Heart left ventricle (tissue), 13 donors: Measurements from ENCODE around the gene PLPPR5.

Experiments used
- CTCF ChIP-seq, 12 donors: fragments of 200-600 bp; sonication (generic) in 4 of 12; IDR thresholded peaks; one replicate each; pipeline versions ENCODE4 v1.5.0 to v1.8.0; 2018 to 2022; ENCODE audit warnings: antibody characterized with exemption in 12 of 12, mild to moderate bottlenecking in 5 of 12
- POLR2A ChIP-seq, 2 donors: fragments of 450-650 bp; IDR thresholded peaks; one replicate each; pipeline ENCODE4 v1.6.1; 2017; ENCODE audit warnings: antibody characterized with exemption in 2 of 2, mild to moderate bottlenecking in 2 of 2, moderate library complexity in 2 of 2
- donor health status: ischemic (EF 13 %, LVEDD 7.1; RV severe dilation, severe dysfunction).
- donor health status: DM: no; HTN: yes; CAD: no.
- donor health status: DM: no; HTN: no; CAD: no.
- donor health status: ischemic (EF 25% LVEDD 6.9; RV normal size, moderate dysfunction).
- donor health status: ischemic (EF 25% LVEDD 5.7; RV mildly dilated, moderate dysfunction).
- donor health status: ischemic (EF 35%, LVEDD 5.7; RV mildly dilated, moderate dysfunction).
- donor health status: nonischemic (EF 11% LVEDD 7.7; RV severe dilation, severe dysfunction).
- donor health status: DM: yes; HTN: yes; CAD: no.
- donor health status: PGD.
- donor health status: ischemic (EF 29% LVEDD 5.4; RV normal size, mild dysfunction).
- donor health status: nonischemic (EF 23%, LVEDD 6.1; RV moderate dilation, normal function).

GRCh38 chr1:98949621-98950020 is 55.0 kb downstream of the PLPPR5 start:
- TF ChIP-seq POLR2A (IDR thresholded peaks at IDR 0.05) (no peak), CTCF (IDR thresholded peaks at IDR 0.05) (no peak)
